Esophagus muscularis mucosa (tissue), 4 donors: ENCODE results near the gene DLK2.

Experiments used
- EP300 ChIP-seq: sonication (generic); formaldehyde crosslinking; IDR thresholded peaks from one replicate; pipeline ENCODE4 v1.6.1; 2017; ENCODE audit warnings: antibody characterized with exemption
- POLR2A ChIP-seq: fragments of 450-650 bp; IDR thresholded peaks from one replicate; pipeline ENCODE4 v1.6.1; 2017; ENCODE audit warnings: antibody characterized with exemption, moderate library complexity, mild to moderate bottlenecking, low read depth
- POLR2AphosphoS5 ChIP-seq, 2 donors: sonication (generic); formaldehyde crosslinking; IDR thresholded peaks; one replicate each; pipeline ENCODE4 v1.6.1; 2017; ENCODE audit warnings: antibody characterized with exemption in 2 of 2
- TF ChIP-seq, protein P1 (sequence below), 3 experiments: fragments of 200-600 bp in 2 of 3; fragments of 450-650 bp in 1 of 3; sonication (generic) in 2 of 3; IDR thresholded peaks; one replicate each; pipeline ENCODE4 v1.5.1; 2017 to 2019; ENCODE audit warnings: antibody characterized with exemption in 3 of 3, mild to moderate bottlenecking in 2 of 3, moderate library complexity in 1 of 3

DNA sequence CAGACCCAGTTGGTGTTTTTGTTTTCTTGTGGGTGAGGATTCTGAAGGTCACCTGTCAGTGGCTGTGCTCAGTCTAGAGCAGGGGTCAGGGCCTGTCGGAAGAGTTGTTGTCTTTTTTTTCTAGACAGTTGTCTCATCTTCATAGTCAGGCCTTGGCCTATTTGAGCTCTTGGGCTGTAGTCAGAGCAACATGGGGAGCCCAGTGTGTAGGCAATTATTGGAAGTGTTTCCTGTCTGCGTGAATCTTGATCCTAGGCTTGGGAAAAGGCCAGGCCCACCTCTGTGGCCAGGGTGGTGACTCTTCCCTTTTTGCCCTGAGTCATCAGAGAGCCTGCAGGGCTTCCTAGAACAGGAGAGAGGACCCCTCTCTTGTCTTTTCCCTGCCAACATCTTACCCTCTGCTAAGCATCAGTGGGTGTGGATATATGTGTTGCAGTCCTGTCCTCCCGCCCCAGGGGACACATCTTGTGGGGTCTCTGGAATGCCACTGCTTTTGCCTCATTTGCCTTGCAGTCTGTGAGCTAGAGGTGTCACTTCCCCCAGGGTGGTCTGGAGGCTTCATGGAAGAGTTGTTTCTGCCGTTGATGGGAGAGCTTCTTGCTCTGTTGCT lies 33.4 kb upstream of the DLK2 start:
- TF ChIP-seq POLR2A (no peak), EP300 (no peak), POLR2AphosphoS5 (IDR thresholded peaks at IDR 0.05) (no peak)
- TF ChIP-seq, protein P1, sequence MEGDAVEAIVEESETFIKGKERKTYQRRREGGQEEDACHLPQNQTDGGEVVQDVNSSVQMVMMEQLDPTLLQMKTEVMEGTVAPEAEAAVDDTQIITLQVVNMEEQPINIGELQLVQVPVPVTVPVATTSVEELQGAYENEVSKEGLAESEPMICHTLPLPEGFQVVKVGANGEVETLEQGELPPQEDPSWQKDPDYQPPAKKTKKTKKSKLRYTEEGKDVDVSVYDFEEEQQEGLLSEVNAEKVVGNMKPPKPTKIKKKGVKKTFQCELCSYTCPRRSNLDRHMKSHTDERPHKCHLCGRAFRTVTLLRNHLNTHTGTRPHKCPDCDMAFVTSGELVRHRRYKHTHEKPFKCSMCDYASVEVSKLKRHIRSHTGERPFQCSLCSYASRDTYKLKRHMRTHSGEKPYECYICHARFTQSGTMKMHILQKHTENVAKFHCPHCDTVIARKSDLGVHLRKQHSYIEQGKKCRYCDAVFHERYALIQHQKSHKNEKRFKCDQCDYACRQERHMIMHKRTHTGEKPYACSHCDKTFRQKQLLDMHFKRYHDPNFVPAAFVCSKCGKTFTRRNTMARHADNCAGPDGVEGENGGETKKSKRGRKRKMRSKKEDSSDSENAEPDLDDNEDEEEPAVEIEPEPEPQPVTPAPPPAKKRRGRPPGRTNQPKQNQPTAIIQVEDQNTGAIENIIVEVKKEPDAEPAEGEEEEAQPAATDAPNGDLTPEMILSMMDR (IDR thresholded peaks at IDR 0.05): no peak
